Prostate gland (tissue), 2 donors: ENCODE measurements around the gene COL4A2.

Source experiments
- POLR2A ChIP-seq: fragments of 450-650 bp; IDR thresholded peaks from one replicate; pipeline ENCODE4 v1.6.1; 2016; ENCODE audit warnings: antibody characterized with exemption, mild to moderate bottlenecking
- POLR2AphosphoS5 ChIP-seq: sonication (generic); formaldehyde crosslinking; IDR thresholded peaks from one replicate; pipeline ENCODE4 v1.6.1; 2017; ENCODE audit warnings: antibody characterized with exemption
- TF ChIP-seq, protein P1 (sequence below), 4 experiments: fragments of 200-600 bp in 2 of 4; fragments of 450-650 bp in 2 of 4; sonication (generic) in 2 of 4; IDR thresholded peaks; 1 replicate in 3 of 4; 2 replicates in 1 of 4; pipeline ENCODE4 v1.5.1; 2016 to 2019; ENCODE audit warnings: antibody characterized with exemption in 4 of 4, mild to moderate bottlenecking in 2 of 4, moderate library complexity in 2 of 4

DNA sequence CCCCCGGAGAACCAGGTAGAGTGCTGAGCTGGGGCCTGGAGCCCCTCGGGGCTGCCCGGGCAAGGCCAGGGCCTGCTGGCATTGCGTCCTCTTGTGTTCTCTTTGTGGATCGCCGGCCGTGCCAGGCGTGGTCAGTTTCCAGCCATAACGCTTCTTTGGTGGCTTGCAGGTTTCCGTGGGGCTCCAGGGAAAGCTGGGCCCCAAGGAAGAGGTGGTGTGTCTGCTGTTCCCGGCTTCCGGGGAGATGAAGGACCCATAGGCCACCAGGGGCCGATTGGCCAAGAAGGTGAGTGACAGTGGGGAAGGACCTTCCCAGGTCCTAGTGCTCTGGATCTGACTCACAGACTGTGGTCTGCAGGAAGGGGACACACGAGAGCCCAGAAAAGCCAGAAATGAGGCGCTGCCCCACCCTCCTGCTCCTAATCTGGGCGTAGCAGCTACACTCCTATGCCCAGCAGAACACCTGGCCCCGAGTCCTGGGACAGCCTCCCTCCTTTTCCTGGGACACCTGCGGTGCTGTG lies 197.0 kb downstream of the COL4A2 start:
- TF ChIP-seq POLR2AphosphoS5, result no peak
- TF ChIP-seq, protein P1, sequence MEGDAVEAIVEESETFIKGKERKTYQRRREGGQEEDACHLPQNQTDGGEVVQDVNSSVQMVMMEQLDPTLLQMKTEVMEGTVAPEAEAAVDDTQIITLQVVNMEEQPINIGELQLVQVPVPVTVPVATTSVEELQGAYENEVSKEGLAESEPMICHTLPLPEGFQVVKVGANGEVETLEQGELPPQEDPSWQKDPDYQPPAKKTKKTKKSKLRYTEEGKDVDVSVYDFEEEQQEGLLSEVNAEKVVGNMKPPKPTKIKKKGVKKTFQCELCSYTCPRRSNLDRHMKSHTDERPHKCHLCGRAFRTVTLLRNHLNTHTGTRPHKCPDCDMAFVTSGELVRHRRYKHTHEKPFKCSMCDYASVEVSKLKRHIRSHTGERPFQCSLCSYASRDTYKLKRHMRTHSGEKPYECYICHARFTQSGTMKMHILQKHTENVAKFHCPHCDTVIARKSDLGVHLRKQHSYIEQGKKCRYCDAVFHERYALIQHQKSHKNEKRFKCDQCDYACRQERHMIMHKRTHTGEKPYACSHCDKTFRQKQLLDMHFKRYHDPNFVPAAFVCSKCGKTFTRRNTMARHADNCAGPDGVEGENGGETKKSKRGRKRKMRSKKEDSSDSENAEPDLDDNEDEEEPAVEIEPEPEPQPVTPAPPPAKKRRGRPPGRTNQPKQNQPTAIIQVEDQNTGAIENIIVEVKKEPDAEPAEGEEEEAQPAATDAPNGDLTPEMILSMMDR (IDR thresholded peaks at IDR 0.05), result no peak
- TF ChIP-seq POLR2A, result no peak
